ENCODE results near the gene ING5.
"Not testable (repeated sequence)": the region's sequence is repeated elsewhere in the genome, so short reads cannot be mapped to it uniquely, and the experiment has no call there.

The ING5 gene

DNA sequence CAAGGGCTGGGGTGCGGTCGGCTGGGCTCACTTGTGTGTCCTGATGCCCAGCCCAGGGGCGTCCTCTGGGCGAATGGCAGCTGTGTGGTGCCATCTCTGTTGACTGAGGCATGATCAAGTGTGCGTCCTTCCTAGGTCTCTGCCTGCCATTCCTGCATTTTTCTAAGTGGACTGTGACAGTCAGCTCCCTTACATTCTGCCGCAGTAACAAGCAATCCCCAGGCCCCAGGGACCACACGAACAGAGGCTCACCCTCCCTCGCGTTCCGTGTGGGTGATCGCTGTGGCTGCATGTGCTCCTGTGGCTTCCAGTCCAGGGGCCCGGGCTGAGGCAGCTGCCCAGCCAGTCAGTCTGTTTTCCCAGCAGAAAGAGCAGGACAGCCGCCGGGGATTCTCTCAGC lies 50.4 kb downstream of the ING5 start:
- no peak for DNase-seq (ENCODE audit: low read depth)
- no peak overlapping the region for H3K4me3 ChIP-seq (ENCODE audit: low read length)
- TF ChIP-seq, protein P1, sequence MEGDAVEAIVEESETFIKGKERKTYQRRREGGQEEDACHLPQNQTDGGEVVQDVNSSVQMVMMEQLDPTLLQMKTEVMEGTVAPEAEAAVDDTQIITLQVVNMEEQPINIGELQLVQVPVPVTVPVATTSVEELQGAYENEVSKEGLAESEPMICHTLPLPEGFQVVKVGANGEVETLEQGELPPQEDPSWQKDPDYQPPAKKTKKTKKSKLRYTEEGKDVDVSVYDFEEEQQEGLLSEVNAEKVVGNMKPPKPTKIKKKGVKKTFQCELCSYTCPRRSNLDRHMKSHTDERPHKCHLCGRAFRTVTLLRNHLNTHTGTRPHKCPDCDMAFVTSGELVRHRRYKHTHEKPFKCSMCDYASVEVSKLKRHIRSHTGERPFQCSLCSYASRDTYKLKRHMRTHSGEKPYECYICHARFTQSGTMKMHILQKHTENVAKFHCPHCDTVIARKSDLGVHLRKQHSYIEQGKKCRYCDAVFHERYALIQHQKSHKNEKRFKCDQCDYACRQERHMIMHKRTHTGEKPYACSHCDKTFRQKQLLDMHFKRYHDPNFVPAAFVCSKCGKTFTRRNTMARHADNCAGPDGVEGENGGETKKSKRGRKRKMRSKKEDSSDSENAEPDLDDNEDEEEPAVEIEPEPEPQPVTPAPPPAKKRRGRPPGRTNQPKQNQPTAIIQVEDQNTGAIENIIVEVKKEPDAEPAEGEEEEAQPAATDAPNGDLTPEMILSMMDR (conservative IDR thresholded peaks at IDR 0.05; ENCODE audit: low read depth, low read length): no peak

DNA sequence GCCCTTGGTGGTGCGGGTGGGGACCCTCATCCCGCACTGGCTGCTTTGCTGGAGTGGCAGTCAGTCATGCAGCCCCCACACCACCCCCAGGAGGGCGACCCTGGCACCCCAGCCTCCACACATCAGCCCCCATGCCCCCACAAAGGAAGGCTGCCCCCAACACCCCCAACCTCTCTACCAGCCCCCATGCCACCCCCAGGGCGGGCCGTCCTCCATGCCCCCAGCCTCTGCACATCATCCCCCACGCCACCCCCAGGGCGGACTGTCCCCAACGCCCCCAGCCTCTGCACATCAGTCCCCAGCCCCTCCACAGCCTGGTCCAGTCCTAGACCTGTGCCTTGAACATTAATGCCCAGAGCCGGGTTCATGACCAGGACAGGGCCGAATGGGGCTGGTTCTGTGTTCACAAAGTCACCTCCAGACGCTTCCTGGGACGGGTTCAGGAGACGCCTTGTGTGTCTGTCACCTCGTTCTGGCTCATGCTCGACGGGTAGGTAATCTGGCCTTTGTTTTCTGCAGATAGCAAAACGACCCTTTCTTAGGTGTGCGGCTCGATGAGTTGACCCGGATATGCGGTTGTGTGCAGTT lies 50.9 kb downstream of the ING5 start:
- TF ChIP-seq, protein P1 (conservative IDR thresholded peaks at IDR 0.05; ENCODE audit: low read depth, low read length): no peak
- H3K4me3 ChIP-seq (ENCODE audit: low read length): no peak overlapping the region
- no peak for DNase-seq (ENCODE audit: low read depth)

DNA sequence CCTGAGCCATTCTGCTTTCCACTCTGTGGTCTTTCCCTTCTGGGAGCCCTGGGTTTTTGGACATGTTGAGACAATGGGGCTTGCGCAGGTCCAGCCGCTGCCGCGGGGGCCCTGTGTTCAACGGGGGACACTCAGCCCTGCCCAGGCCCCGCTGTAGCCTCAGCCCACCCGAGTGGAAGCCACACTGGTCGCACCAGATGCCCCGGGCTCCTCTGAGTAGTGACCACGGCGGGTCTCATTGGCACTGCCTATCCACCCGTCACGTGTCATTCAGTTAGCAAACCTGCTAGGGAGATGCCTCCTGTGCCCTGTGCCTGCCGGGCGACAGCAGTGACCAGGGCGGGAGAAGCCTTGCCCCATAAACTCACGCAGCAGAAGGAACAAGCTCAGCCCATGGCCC lies 51.7 kb downstream of the ING5 start:
- TF ChIP-seq, protein P1 (conservative IDR thresholded peaks at IDR 0.05; ENCODE audit: low read depth, low read length): no peak
- no peak overlapping the region for H3K4me3 ChIP-seq (ENCODE audit: low read length)
- DNase-seq (ENCODE audit: low read depth): no peak

DNA sequence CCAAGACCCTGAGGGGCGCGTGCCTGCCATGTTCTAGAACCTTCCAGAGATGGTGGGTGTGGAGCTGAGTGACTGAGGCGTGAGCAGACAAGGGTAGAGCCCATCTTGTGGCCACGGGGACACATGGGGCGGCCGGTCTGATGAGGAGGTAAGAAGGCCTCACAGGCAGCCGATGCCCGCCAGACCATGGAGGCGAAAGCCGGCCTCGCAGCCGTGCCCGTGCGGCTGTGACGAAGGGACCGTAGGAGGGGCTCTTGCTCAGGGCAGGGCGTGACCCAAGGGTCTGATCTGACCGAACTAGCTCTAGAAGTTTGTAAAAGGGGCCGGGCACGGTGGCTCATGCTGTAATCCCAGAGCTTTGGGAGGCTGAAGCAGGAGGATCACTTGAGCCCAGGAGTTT lies 52.2 kb downstream of the ING5 start:
- DNase-seq (ENCODE audit: low read depth): no peak
- TF ChIP-seq, protein P1 (conservative IDR thresholded peaks at IDR 0.05; ENCODE audit: low read depth, low read length): no peak
- H3K4me3 ChIP-seq (ENCODE audit: low read length): no peak overlapping the region

DNA sequence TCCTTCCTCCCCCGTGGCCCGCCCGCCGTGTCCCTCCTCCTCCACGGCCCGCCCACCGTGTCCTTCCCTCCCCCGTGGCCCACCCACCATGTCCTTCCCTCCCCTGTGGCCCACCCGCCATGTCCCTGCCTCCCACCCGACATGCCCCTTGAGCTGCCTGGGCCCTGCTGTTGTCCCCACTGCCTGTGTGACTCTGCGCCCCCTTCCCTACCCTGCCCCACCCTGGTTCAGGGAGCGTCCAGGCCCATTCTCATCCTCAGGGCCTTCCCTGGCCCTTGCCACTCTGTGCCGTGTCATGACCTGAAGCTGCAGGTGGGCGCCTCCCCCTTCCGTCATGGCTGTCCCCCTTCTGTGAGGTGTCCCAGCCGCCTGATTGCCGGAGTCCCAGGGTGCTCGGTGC lies 53.3 kb downstream of the ING5 start:
- H3K4me3 ChIP-seq (ENCODE audit: low read length): no peak overlapping the region
- no peak for DNase-seq (ENCODE audit: low read depth)
- TF ChIP-seq, protein P1 (conservative IDR thresholded peaks at IDR 0.05; ENCODE audit: low read depth, low read length): no peak

DNA sequence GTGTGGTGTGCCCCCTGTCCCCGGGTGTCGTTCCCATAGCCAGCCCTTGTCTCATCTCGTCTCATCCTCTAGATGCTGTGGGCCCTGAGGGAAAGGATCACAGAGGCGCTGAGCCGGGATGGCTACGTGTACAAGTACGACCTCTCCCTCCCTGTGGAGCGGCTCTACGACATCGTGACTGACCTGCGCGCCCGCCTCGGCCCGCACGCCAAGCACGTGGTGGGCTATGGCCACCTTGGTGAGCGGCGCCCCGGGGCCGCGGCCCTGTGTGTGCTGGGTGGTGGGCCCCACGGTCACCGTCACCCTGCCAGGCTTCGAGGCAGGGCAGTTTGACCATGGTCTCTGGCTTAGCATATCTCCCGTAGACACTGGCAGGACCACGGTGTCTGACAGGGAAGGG lies 53.9 kb downstream of the ING5 start:
- TF ChIP-seq, protein P1 (conservative IDR thresholded peaks at IDR 0.05; ENCODE audit: low read depth, low read length): no peak
- no peak overlapping the region for H3K4me3 ChIP-seq (ENCODE audit: low read length)
- no peak for DNase-seq (ENCODE audit: low read depth)

DNA sequence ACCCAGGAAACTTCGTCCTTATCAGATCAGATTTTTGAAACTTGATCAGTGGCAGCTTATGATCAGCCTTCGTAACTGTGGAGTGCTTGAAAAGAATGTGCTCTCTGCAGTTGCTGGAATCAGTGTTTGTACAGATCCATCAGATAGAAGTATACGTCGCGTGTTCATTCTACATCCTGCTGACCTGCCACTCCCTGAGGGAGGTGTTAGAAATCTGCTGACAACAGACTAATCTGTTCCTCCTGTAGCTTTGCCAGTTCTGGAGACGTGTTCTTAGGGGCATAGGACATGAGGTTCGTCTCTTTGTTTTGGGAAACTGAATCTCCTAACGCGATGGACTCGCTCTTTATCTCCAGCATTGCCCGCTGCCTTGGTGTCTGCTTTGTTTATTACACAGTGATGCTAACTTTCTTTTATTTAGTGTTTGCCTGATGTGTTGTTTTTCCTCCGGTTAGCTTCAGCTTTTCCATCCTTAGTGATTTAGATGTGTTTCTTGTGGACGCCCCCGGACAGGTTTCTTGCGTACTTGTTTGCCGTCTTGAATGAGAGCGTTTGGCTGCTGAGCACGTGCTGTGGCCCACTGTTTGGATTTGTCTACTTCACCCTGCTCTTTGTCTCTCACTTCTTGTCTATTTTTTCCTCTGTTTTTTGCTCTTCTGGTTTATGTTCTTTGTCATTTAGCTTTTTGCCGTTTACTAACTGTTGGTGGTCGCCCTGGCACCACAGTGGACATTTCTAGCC lies 57.4 kb downstream of the ING5 start:
- TF ChIP-seq, protein P1 (conservative IDR thresholded peaks at IDR 0.05; ENCODE audit: low read depth, low read length): no peak
- no peak overlapping the region for H3K4me3 ChIP-seq (ENCODE audit: low read length)
- DNase-seq (ENCODE audit: low read depth): no peak

DNA sequence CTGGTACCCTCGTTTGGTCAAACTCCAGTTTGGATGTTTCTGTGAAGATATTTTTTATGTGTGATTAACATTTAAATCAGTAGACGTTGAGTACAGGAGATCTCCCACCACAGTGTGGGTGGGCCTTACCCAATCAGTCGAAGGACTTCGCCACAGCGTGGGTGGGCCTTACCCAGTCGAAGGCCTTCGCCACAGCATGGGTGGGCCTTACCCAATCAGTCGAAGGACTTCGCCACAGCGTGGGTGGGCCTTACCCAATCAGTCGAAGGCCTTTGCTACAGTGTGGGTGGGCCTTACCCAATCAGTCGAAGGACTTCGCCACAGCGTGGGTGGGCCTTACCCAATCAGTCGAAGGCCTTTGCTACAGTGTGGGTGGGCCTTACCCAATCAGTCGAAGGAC lies 58.1 kb downstream of the ING5 start:
- H3K4me3 ChIP-seq (ENCODE audit: low read length); DNase-seq (ENCODE audit: low read depth): not testable (repeated sequence)
